Natural killer cell (primary cell): ENCODE data around the gene KIF14. TPM values are rescaled to one million over a fixed set of nuclear protein-coding genes. Genes with fewer than 3 reads are reported as not detected.

Source experiments
- ATAC-seq, 3 donors: fragments of 150-1000 bp in 2 of 3; fragments of 200-7000 bp in 1 of 3; cut with Tn5 transposase; 1 replicate in 1 of 3; 2 replicates in 2 of 3; pipeline ENCODE4 v1.10.0; 2021; ENCODE audit warnings: mild to moderate bottlenecking in 2 of 3, moderate library complexity in 2 of 3
- DNase-seq, 2 donors: peaks; one replicate each; pipeline versions ENCODE4 v3.0.0 to v3.0.0-alpha.2; 2013 to 2021; ENCODE audit warnings: mixed read lengths in 1 of 2
- H3K27ac ChIP-seq: one replicate; pipeline ENCODE4 v1.5.1; 2013; ENCODE audit warnings: mild to moderate bottlenecking, low read length
- H3K27me3 ChIP-seq: one replicate; pipeline ENCODE4 v1.6.1; 2013; ENCODE audit warnings: low read length; ENCODE audit not compliant: control insufficient read depth, insufficient read depth
- H3K36me3 ChIP-seq: one replicate; pipeline ENCODE4 v1.6.1; 2013; ENCODE audit warnings: low read length; ENCODE audit not compliant: control insufficient read depth, insufficient read depth
- H3K4me1 ChIP-seq: one replicate; pipeline ENCODE4 v1.6.1; 2013; ENCODE audit warnings: low read length; ENCODE audit not compliant: control insufficient read depth, insufficient read depth
- H3K4me3 ChIP-seq: one replicate; pipeline ENCODE4 v1.5.1; 2013; ENCODE audit warnings: low read length
- H3K9me3 ChIP-seq: one replicate; pipeline ENCODE4 v1.6.1; 2013; ENCODE audit warnings: low read length; ENCODE audit not compliant: control insufficient read depth, insufficient read depth
- H3K27ac Mint-ChIP-seq, 2 donors: one replicate each; pipeline ENCODE4 v1.8.0; 2022; ENCODE audit warnings: mild to moderate bottlenecking in 2 of 2, mixed read lengths in 2 of 2, moderate library complexity in 1 of 2
- H3K27me3 Mint-ChIP-seq, 2 donors: one replicate each; pipeline ENCODE4 v1.8.0; 2022; ENCODE audit warnings: low read depth in 2 of 2, mixed read lengths in 2 of 2
- H3K36me3 Mint-ChIP-seq: one replicate; pipeline ENCODE4 v1.8.0; 2022; ENCODE audit warnings: mixed read lengths
- H3K4me1 Mint-ChIP-seq, 2 donors: one replicate each; pipeline ENCODE4 v1.8.0; 2022; ENCODE audit warnings: mixed read lengths in 2 of 2
- H3K4me3 Mint-ChIP-seq: one replicate; pipeline ENCODE4 v1.8.0; 2022; ENCODE audit warnings: mild to moderate bottlenecking, moderate library complexity, mixed read lengths
- H3K9me3 Mint-ChIP-seq, 2 donors: one replicate each; pipeline ENCODE4 v1.8.0; 2022; ENCODE audit warnings: mixed read lengths in 2 of 2
- WGBS: methylation state at CpG from one replicate; pipeline ENCODE4 v1.1.7; 2013; ENCODE audit warnings: missing lambda C conversion rate; ENCODE audit not compliant: insufficient coverage; 5-methylcytosine and 5-hydroxymethylcytosine counted together
- intact Hi-C: fragments of 100-400 bp; cut with micrococcal nuclease; formaldehyde crosslinking; loops from one replicate; pipeline ENCODE4 v1.14.2; 2022
- total RNA-seq, 4 donors: library from RNA; stranded (reverse); fragments of 120-200 nt in 1 of 4; gene quantifications; one replicate each; pipeline versions ENCODE4 v1.2.3 to v1.2.4, GENCODE V29; 2013 to 2022
- TF ChIP-seq, protein P1 (sequence below): fragments of 200-600 bp; IDR thresholded peaks from one replicate; pipeline ENCODE4 v1.8.0; 2022; ENCODE audit warnings: antibody characterized with exemption

KIF14 gene
- total RNA-seq, 3 donors from 2014 or later (not counting 1 experiment from before 2014, with no cell fraction given) = 0.40 to 0.48 (median 0.40) TPM

DNA sequence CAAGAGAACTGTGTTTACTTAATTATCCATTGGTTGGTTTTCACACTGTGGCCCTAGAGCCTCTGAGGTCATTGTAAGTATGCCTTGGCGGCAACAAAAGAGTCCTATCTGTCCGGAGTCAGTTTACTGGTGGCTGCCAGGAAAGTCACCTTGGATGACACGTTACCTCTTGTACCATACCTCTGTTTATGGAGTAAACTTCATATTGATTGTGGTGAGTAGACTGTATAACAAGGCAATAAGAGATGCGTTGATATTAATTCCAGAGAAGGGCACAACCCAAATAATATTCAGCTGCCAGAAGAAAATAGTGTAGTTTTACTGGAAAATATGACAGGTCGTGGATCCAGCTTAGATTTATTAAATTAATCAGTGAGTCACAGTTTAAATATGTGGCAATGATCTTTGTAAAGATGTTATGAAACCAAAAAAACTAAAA is 20.4 kb upstream of the KIF14 start:
- H3K27ac Mint-ChIP-seq = no peak overlapping the region
- no peaks in the 10 kb centered on the region for H3K27me3 Mint-ChIP-seq
- TF ChIP-seq, protein P1, sequence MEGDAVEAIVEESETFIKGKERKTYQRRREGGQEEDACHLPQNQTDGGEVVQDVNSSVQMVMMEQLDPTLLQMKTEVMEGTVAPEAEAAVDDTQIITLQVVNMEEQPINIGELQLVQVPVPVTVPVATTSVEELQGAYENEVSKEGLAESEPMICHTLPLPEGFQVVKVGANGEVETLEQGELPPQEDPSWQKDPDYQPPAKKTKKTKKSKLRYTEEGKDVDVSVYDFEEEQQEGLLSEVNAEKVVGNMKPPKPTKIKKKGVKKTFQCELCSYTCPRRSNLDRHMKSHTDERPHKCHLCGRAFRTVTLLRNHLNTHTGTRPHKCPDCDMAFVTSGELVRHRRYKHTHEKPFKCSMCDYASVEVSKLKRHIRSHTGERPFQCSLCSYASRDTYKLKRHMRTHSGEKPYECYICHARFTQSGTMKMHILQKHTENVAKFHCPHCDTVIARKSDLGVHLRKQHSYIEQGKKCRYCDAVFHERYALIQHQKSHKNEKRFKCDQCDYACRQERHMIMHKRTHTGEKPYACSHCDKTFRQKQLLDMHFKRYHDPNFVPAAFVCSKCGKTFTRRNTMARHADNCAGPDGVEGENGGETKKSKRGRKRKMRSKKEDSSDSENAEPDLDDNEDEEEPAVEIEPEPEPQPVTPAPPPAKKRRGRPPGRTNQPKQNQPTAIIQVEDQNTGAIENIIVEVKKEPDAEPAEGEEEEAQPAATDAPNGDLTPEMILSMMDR = no peak
- no peak overlapping the region for H3K4me3 Mint-ChIP-seq
- Histone ChIP-seq H3K9me3 (no peaks in the 10 kb centered on the region), H3K36me3 (peaks cover 19% of the 10 kb centered on the region), H3K4me3 (no peak overlapping the region), H3K27me3 (no peaks in the 10 kb centered on the region), H3K4me1 (no peaks in the 10 kb centered on the region), H3K27ac (no peak overlapping the region)
- no peaks in the 10 kb centered on the region for H3K9me3 Mint-ChIP-seq
- no peaks in the 10 kb centered on the region for H3K36me3 Mint-ChIP-seq
- intact Hi-C loops = no loop called here
- 97% methylated on average over 5 of the region's 5 CpGs for WGBS
- DNase-seq = no peak
- ATAC-seq = no peak
- H3K4me1 Mint-ChIP-seq = no peaks in the 10 kb centered on the region

DNA sequence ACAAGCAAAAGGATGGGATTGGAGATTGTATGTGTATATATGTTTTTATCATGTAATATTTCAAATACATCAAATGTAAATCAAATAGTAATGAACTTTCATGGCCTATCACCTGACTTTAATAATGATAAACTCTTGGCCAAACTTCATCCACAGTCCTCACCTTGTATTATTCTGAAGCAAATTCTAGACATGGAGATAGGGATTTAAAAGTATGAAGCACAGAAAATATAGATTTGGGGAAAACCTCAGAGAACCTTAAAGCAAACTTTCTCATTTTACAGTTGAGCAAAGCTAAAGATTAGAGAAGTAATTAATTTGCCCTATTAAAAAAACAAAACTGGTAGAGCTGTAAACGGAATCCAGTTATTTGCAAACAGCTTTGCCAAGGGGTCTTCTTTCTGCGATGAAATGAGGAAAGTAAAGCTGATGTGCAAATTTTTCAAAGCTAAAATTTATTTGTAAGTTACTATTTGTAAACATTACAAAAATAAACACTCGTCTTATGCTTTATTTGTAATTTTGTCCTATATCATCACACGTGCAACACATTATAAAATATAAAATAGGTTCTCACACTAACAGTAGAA is 19.9 kb upstream of the KIF14 start:
- H3K4me1 ChIP-seq = no peaks in the 10 kb centered on the region
- peaks cover 15% of the 10 kb centered on the region for H3K36me3 ChIP-seq
- H3K27ac ChIP-seq = no peak overlapping the region
- no peak overlapping the region for H3K4me3 ChIP-seq
- Mint-ChIP-seq H3K4me1 (no peaks in the 10 kb centered on the region), H3K36me3 (no peaks in the 10 kb centered on the region), H3K4me3 (no peak overlapping the region), H3K27me3 (no peaks in the 10 kb centered on the region), H3K27ac (no peak overlapping the region), H3K9me3 (no peaks in the 10 kb centered on the region)
- H3K9me3 ChIP-seq = no peaks in the 10 kb centered on the region
- ATAC-seq = no peak
- no peak for DNase-seq
- TF ChIP-seq, protein P1 = no peak
- H3K27me3 ChIP-seq = no peaks in the 10 kb centered on the region
- 94% methylated on average over 2 of the region's 4 CpGs for WGBS
- intact Hi-C loops = no loop called here

DNA sequence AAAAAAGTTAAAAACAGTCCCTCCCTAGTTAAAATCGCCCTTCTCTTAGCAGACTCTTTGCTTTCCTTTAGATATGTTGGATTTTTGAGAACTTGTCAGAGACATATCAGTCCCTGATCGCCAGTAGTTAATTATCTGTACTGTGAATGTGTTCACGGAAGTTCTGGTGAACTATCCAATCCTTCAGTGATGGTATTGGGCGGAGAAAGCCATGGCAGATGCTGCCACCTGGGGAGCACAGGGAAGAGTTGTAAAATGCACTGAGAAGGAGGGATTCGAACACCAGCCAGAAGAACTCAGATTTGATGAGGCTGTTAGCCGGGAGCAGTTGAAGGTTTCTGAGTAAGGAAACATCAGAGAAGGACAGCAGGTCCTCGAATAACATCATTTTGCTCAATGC is 17.5 kb upstream of the KIF14 start:
- ATAC-seq (no peak), DNase-seq (no peak)
- no peaks in the 10 kb centered on the region for H3K9me3 ChIP-seq
- TF ChIP-seq, protein P1 = no peak
- no peak overlapping the region for H3K4me3 Mint-ChIP-seq
- no peak overlapping the region for H3K27ac Mint-ChIP-seq
- H3K36me3 ChIP-seq = peaks cover 6% of the 10 kb centered on the region
- intact Hi-C loops = no loop called here
- no peaks in the 10 kb centered on the region for H3K4me1 ChIP-seq
- no peaks in the 10 kb centered on the region for H3K4me1 Mint-ChIP-seq
- H3K9me3 Mint-ChIP-seq = no peaks in the 10 kb centered on the region
- 96% methylated on average over 6 of the region's 7 CpGs for WGBS
- no peak overlapping the region for H3K4me3 ChIP-seq
- H3K36me3 Mint-ChIP-seq = no peaks in the 10 kb centered on the region
- H3K27ac ChIP-seq = no peak overlapping the region
- H3K27me3 Mint-ChIP-seq = no peaks in the 10 kb centered on the region
- no peaks in the 10 kb centered on the region for H3K27me3 ChIP-seq

DNA sequence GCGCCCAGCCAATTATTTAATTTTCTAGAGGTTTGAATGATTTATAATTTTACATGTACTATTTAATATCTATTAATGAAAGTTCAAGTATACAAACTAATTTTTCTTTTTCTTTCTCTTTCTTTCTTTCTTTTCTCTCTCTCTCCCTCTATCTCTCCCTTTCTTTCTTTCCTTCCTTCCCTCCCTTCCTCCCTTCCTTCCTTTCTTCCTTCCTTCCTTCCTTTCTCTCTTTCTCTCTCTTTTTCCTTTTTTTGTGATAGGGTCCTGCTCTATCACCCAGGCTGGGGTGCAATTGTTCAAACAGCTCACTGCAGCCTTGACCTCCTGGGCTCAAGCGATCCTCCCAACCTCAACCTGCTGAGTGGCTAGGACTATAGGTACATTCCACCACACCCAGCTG is 16.1 kb upstream of the KIF14 start:
- no peak overlapping the region for H3K4me3 Mint-ChIP-seq
- 100% methylated on average over 1 of the region's 2 CpGs for WGBS
- H3K27me3 ChIP-seq = no peaks in the 10 kb centered on the region
- intact Hi-C loops = no loop called here
- H3K4me1 ChIP-seq = no peaks in the 10 kb centered on the region
- no peaks in the 10 kb centered on the region for H3K4me1 Mint-ChIP-seq
- ATAC-seq (no peak), DNase-seq (no peak)
- H3K4me3 ChIP-seq = no peak overlapping the region
- TF ChIP-seq, protein P1 = no peak
- no peak overlapping the region for H3K27ac ChIP-seq
- H3K9me3 Mint-ChIP-seq = no peaks in the 10 kb centered on the region
- H3K9me3 ChIP-seq = no peaks in the 10 kb centered on the region
- peaks cover 6% of the 10 kb centered on the region for H3K36me3 ChIP-seq
- no peaks in the 10 kb centered on the region for H3K27me3 Mint-ChIP-seq
- no peaks in the 10 kb centered on the region for H3K36me3 Mint-ChIP-seq
- H3K27ac Mint-ChIP-seq = no peak overlapping the region
